HG03175 (cell line): Measurements from ENCODE around the gene UBE2QL1.
"Not testable (repeated sequence)": the region's sequence is repeated elsewhere in the genome, so short reads cannot be mapped to it uniquely, and the experiment has no call there.

Experiments
- ATAC-seq: cut with Tn5 transposase; IDR thresholded peaks from one replicate; pipeline ENCODE4 v1.9.1; 2021; ENCODE audit warnings: mild to moderate bottlenecking, moderate library complexity; ENCODE audit not compliant: unreplicated experiment

Gene UBE2QL1

DNA sequence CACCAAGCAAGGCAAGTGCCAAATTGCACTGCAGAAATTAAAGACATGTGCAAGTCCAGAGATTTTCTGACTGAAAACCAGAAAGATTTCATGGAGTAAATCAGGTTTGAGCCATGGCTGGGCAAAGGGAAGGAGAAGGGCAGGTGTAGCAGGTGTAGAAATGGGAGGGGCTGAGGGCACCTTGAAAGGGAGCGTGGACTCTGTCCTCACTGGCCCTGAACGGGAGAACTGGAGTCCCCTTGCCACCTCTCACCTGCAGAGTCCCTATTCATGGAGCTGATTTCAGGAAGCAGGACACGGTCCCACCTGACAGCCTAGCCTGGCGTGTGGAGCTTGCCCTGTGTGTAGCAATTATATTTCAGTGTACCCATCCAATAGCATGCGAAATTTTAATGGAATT is 46.3 kb downstream of the UBE2QL1 start:
- ATAC-seq, result no peak

DNA sequence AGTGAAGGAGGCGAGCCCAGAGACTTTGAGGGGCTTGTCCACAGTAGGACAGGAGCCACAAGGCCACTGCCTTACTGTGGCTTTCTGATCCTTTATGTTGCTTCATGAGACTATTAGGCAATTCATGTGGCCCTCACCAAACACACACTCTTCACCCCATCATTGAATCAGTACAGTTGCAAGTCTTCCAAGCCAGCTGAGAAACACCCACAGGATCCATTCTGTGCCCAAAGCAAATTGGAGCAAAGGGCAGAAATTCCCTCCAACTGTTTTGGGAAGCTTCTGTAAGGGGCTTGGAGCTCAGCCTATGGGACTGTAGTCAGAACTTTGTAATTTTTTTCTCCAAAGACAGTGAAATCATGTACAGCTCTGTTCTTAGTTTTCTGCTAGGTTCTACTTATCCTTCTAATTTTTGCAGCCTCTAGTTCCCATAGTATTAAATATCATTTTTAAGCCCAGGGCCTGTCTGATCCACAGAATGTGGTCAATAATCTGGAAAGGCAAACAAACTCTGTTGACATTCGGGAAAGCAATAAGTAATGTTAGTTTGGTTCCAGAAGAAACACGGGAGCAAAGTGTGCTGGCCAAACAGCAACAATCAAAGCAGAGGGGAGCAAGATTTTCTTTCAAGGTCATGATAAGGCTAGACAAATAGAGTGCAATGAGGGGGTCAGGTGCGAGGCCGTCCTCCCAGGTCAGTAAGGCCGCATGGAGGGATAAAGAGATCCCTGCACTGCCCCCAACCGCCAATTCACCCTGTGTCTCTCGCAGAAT is 47.0 kb downstream of the UBE2QL1 start:
- no peak for ATAC-seq

DNA sequence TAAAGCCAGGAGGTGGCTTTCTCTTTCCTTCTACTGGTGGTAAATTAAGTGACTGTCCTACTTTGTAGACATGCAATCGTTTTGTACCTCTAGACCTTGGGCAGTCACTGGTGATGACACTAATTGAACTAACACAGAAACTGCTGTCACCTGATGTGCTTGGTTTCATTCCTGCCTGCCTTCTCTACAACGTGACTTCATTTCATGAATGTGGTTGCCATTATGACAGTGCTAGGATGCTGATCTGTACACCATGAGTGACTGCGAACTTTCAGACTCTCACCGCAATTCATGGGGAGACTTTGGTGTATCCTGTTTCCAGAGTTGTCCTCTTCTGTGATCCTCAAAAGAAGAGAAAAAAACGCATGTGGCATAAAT is 47.5 kb downstream of the UBE2QL1 start:
- ATAC-seq, result peak; percentile 95

DNA sequence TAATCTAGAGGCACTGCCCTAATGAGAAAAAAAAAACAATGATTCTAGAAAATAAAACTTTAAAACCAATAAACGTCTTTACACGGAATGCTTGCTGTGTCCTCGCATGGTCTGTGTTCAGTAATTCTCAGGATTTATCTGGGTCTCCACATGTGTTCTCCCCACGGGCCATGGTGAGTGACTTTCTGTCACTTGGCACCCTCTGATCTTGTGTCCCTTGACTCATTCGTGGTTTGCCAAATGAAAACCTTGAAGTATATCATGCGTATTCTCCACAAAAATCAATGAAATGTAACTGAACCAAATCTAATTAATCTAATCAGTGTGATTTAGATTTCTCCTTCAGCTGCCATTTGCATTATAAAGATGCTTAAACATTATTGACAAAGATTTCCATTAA is 48.0 kb downstream of the UBE2QL1 start:
- ATAC-seq, result peak; percentile 2

DNA sequence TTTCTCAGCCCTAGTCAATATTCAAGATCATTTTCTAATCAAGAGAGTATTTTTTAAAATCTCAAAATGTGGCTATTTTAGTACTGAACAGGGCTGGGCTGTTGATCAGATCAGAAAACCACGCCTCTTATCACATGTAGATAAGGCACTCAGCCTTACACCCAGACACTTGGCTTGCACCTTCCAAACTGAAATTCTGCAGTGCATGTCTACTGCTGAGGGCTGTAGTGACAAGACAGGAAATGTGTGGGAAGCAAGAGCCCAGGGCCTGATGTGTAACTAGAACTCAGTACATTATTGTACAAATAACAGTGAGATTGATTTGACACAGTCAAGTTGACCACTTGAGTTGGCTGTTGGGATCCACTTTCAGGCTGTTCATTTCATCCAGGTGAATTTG is 48.6 kb downstream of the UBE2QL1 start:
- ATAC-seq, result no peak

DNA sequence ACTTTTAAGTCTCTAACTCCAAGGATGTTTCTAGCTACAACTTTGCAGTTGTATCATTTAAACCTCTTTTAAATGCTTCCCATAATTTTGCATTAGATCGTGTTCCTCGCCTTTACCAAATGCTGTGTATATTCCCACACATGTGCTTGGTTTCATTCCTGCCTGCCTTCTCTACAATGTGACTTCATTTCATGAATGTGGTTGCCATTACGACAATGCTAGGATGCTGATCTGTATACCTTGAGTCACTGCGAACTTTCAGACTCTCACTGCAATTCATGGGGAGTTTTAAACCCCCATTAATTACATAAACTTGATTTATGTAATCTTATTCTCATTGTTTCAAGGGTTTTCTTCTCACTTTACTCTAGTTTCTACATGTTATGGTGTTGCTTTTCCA is 50.3 kb downstream of the UBE2QL1 start:
- no peak for ATAC-seq

DNA sequence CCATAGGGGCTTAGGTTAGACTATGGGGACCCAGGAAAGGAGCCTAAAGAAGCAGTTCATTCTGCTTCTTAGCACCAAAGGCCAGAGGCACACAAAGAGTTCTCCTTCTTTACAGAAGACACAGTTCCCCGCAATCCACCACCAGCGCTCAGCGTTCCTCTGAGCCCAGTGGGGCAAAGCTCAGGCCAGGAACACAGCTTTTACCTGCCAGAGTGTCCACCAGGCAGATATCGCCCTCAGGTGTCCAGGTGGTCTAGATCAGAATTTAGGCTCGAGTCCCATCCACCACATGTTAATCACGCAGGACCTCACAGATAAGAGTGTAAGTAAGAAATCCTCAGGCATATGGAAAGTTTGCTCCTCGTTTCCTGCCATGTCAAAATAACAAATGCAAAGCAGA is 53.0 kb downstream of the UBE2QL1 start:
- no peak for ATAC-seq

DNA sequence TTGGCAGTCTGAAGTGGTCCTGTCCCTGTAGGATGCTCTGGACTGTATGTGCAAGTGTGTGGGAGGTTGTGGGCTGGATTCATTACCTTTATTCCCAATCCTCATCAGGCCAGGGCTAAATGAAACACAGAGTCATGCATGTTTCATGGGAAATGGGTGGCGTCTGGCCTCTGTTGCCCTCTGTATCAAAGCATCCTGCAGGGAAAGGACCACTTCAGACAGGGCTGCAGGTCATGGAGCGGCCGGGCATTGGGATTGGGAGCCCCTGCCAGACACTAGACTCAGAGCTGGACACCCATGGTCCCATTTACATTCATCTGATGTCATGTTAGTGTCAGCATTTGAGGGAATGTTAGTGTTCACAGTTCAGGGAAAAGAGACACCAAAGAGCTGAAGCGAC is 53.8 kb downstream of the UBE2QL1 start:
- ATAC-seq, result no peak

DNA sequence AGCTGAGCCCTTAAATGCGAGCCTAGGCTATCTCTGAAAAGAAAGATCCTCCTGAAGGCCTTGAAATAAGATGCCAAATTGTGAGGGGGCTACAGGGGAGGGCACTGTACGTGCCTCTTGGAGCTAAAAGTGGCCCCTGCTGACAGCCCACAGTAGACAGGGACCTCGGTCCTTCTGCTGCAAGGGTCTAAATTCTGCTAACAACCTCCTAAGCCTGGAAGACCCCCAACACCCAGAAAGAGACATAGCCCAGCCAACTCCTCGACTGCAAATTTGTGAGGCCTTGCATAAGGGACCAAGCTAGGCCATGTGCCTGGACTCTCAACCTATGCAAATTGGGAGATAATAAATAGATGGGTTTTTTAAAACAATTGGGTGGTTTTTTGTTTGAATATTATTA is 54.7 kb downstream of the UBE2QL1 start:
- no peak for ATAC-seq

DNA sequence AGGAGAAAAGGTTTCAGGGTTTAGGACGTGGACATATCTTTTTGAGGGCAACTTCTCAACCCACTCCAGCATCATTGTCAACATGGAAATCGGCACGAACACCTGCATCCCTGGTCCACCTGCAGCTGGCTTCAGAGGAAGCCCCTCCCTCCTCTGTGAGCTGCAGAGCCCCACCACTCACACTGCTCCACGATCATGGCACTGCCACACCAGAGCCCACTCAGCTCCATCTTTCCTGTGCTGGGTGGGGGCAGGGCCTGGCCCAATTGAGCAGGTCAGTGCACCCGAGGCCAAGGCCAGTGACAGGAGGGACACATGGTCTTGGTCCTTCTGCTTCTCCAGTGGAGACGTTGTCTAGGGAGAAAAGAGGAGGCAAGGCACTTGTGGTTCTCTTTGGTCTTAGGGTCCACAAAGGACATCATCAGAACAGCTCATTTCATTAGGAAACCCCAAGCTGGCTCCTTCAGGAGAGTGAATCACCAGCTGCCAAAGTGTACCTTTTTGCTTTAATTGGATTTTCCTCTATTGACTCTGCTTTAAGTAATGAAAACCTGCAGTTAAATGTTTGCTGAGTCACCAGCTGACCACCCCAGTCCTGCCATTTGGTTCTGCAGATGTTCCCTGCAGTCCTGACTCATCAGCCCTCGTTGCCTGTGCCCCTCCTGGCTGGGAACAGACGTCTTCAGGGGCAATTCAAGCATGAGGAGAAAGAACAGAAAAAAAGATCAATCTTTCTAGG is 56.2 kb downstream of the UBE2QL1 start:
- ATAC-seq, result no peak

DNA sequence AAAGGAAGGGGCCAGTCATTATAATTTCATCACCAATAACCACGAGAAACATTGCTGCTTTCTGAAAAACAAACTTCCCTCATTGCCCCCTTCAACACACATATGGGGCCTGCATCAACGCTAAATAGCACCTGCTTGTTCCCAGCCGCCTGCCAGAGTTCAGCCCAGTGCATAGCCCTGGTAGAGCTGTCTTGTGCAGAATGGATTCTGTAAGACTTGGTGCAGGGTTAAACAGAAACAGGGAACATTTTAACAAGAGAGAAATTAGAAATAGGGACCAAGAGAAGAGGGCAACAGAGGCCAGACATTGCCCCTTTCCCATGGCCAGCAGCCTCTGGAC is 56.7 kb downstream of the UBE2QL1 start:
- no peak for ATAC-seq

DNA sequence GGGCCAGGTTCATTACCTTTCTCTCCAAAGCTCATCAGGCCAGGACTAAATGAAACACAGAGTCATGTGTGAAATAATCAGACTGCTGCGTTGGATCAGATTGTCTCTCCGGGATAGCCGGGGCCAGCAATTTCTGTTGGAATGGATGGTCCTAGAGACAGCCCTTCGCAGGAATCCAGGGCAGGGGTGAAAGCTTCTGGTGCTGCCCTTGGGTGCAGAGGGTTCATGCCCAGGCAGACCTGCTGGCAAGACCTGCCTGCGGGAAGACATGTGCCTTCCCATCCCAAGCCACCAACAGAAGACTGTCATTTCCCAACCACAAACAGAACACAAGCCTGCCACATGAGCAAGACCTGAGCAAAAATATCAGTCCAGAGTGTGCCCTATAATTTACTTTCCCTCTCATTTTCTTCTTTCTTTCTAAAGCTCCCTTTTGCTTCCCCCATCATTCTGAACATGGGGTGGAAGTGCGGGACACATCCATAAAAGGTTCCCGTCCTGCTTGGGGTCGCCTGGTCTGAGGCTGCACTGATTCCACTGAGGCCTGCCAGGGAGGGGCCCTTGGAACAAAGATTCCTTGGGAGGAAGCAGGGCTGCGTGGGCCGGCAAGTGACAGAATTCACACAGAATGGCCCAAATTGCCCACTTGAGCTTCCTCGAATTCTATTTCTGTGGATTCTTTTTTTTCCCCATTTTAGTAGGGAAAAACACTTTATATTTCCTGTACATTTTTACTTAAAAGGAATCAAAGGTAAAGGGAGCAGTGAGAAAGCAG is 57.3 kb downstream of the UBE2QL1 start:
- no peak for ATAC-seq

DNA sequence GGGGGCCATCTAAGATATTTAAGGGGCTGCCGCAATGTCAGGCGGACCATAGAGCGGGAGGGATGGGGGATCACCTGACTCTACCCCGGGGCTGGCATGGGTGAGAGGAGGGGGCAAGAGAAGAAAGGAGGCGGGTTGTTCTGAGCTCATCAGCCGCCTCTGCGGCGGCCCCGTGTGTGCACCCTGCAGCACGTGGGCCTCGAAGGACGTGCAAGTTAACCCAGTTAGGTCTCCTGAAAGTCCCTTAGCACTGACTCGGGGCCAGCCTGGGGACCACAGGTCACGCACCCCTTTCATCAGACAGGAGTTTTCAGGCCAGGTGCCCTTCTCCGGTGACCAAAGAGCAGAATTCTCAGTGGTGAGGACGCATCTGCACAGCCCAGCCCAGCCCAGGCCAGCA is 58.0 kb downstream of the UBE2QL1 start:
- no peak for ATAC-seq

DNA sequence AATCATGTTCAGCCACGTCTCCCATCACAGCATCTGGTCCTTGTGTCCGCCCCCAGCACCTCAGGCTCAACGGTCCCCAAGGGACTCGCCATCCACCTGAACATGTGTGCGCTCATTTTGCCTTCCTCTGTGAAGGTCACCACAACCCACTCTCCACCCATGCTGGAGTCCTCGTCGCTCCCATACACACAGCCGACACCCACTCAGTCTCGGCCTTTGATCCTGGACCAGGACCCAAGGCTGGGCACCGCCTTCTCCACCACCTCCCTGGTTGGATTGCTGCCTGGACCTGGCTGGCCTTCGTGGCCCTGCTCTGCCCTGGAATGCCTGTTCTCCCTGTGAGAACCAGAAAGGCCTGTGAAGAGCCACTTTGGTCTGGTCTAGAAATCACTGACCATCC is 60.3 kb downstream of the UBE2QL1 start:
- ATAC-seq, result no peak

DNA sequence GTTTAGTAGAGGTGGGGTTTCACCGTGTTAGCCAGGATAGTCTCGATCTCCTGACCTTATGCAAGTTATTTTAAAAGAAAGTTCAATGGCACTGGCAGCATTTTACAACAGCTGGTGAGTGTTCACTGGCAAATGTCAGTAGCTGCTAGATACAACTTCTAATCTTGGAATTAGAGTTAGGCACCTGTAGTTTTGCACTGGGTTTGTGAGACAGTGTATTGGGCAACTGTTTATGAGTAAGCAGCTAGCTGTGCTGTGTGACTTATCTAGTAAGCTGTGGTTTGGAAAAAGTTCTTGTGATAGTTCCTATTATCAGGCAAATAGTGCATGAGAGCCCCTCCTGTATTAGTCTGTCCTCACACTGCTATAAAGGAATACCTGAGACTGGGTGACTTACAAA is 61.5 kb downstream of the UBE2QL1 start:
- no peak for ATAC-seq

DNA sequence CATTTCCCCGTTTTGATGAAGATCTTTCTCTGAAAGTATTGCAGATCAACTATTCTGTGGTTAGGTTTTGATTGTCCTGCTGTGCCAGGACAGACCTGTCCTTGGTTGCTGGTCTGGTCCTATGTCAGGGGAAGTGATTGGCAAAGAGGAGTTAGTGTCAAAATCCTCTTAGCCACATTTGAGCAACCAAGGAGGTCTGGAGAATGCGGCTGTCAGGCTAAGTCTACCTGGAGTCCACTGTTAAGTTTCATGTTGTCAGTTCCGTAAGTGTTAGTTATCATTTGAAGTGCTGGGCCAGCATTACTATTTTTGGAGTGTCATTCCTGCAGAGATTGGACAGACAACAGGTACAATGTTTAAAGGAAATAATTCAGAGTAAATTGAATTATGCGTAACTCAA is 62.3 kb downstream of the UBE2QL1 start:
- ATAC-seq, result no peak

DNA sequence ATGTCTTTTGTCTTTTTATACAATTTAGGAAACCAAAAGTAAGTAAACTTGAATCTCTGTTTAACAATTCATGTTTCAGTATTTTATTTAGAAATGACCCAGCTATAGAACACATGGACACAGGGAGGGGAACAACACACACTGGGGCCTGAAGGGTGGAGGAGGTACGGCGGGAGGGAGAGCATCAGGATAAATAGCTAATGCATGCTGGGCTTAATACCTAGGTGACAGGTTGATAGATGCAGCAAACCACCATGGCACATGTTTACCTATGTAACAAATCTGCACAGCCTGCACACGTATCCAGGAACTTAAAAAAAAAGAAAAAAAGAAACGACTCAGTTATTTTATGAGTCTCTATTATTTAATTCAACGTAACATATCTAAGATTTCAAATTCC is 67.2 kb downstream of the UBE2QL1 start:
- not testable (repeated sequence) for ATAC-seq

DNA sequence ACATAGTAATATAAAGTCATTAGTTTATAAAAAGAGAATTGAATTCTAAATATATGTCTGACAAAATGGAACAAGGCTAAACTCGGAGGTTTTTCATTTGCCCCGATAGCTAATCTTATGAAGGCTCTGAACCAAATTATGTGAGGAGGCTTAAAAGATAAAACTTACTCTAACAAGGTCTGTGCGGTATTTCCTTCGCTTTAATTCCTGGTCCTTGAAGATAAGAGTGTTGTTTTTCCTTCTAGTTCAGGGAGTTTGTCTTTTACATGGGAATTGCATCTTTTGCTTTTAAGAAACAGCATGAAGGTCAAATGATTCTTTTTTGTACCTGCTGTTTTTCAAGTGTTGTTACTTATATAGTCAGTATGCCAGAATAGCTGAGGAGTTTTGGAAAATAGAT is 68.2 kb downstream of the UBE2QL1 start:
- ATAC-seq, result no peak

DNA sequence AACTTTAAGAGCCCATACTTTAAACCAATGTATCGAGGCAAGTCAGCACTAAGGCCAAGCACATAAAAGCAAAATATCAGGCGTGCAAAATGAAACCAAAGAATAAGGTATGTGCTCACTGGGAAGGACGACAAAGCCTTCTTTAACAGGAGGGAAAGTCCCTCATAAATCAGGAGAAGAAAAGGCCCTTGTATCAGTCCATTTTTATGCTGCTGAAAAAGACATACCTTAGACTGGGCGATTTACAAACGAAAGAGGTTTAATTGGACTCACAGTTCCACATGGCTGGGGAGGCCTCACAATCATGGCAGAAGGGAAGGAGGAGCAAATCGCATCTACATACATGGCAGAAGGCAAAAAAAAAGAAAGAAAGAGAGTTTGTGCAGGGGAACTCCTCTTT is 68.9 kb downstream of the UBE2QL1 start:
- no peak for ATAC-seq

DNA sequence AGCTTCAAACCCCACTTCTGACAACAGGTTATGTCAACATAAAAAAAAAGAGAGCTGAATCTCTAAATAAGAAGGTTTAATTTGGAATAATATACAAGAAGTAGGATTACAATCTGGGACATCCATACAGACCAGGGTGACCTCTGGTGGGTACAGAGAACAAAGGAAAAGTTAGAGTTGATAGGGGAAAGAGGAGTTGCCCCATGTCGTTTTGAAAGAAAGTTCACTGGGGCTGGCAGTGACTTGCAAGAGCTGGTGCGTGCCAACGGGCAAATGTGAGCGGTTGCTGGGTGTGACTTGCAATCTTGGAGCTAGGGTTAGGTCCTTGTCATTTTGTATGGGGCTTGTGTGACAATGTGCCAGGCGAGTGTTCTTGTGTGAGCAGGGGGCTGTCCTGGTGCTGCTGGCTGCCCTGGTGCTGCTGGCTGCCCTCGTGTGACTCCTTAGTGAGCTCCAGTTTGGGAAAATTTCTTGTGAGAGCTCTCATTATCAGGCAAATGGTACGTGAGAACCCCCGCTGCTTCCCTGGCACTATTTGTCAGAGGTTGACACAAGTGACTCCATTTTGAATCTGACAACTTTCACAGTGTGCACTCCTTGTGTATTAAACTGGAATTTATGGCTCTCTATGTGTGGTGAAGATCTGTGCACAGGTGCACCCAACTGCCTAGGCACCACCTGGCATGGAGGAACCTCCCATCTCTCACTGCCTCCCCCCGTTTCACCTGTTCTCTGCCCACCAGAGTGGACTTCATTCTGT is 69.8 kb downstream of the UBE2QL1 start:
- ATAC-seq, result no peak

DNA sequence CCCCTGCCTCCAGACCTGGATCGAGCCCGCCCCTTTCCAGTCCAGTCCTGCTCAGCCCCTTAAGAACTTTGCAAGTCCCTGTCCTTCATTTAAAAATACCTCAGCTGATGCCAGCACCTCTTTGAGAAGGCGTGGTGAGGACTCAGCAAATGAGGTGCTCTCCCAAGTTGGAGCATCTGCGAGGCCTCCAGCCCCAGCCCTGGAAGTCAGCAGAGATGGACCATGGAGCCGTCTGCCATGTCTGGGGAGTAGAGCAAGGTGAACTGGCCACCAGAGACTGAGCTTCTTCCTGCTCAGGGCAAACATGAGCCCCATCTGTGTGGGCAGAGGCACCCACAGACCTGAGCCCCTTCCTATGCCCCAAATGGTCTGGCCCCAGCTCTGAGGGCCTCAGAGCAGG is 71.5 kb downstream of the UBE2QL1 start:
- ATAC-seq, result no peak
